Measurements from ENCODE around the gene ALKBH5.

DNA sequence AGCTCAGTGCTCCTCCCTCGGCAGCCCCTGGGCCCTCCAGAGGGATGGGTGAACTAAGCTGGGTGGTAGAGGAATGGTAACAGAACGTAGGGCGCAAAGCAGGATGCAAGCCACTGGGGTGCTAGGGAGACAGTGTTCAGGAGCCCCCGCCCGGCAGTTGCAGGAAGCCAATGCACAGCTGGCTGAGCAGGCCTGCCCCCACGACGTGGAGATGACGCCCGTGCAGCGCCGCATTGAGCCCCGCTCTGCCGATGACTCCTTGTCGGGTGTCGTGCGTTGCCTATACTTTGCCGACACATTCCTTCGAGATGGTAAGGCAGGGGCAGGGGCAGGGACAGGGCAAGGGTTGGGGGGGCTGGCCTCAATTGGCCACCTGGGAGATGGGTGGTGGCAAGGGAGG, 54.7 kb downstream of the ALKBH5 start:
- TF ChIP-seq YY1 (IDR thresholded peaks at IDR 0.05; ENCODE audit: insufficient read depth, insufficient read length) (no peak), ZNF274 (IDR thresholded peaks at IDR 0.05; ENCODE audit: low read depth, low read length) (no peak), SUZ12 (IDR thresholded peaks at IDR 0.05; ENCODE audit: extremely low read depth, insufficient read depth, insufficient read length) (no peak)
